GM06990 (cell line): ENCODE data around the gene OGFOD1.

Source experiments
- DNase-seq: peaks from one replicate; pipeline ENCODE4 v3.0.0-alpha.2; 2011; ENCODE audit not compliant: insufficient read length; ENCODE audit errors: extremely low read depth
- H3K27me3 ChIP-seq: replicated peaks from 2 replicates; pipeline ENCODE4 v1.6.0; 2011; ENCODE audit warnings: low read length; ENCODE audit not compliant: control insufficient read depth, insufficient read depth
- H3K36me3 ChIP-seq: 2 replicates; pipeline ENCODE4 v1.5.1; 2011; ENCODE audit warnings: low read length; ENCODE audit not compliant: control insufficient read depth, insufficient read depth
- H3K4me3 ChIP-seq: replicated peaks from 2 replicates; pipeline ENCODE4 v1.5.1; 2011; ENCODE audit warnings: low read depth, mild to moderate bottlenecking, control low read depth, low read length
- CTCF ChIP-seq: IDR thresholded peaks from 2 replicates; pipeline ENCODE4 v1.5.1; 2011; ENCODE audit warnings: low read length, control low read depth, mild to moderate bottlenecking, inconsistent platforms; ENCODE audit not compliant: insufficient read depth, poor library complexity, severe bottlenecking

OGFOD1 gene

GRCh38 chr16:56466344-56466743 is 15.0 kb downstream of the OGFOD1 start:
- peaks cover 17% of the 10 kb centered on the region for H3K36me3 ChIP-seq
- DNase-seq, result no peak
- no peak for TF ChIP-seq CTCF

DNA sequence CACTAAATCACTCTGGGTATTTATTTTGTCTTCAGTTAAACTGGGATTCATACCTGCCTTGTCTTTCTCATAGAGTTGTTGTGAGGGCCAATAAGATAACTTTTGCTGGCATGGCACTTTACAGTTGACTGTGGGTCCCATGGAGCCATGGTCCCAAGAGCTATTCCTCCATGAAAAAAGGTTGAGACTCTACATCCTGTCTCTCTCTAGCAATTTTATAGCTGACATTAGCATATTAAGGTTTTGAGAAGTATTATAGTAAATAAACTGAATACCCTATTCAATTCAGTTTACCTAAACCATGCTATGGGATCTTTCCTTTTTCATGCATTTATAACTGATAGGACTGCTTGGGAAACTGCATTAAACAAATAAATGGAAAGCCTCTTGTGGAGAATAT is 17.4 kb downstream of the OGFOD1 start:
- H3K4me3 ChIP-seq, result no peak overlapping the region
- TF ChIP-seq CTCF, result no peak
- H3K27me3 ChIP-seq, result no peaks in the 10 kb centered on the region
- H3K36me3 ChIP-seq, result peaks cover 22% of the 10 kb centered on the region
- no peak for DNase-seq

More at GRCh38 chr16:56466344-56466743, 15.0 kb downstream of the OGFOD1 start:
- Histone ChIP-seq H3K27me3 (no peaks in the 10 kb centered on the region), H3K4me3 (no peak overlapping the region)

- H3K27me3 ChIP-seq, result no peaks in the 10 kb centered on the region
- H3K36me3 ChIP-seq, result peaks cover 25% of the 10 kb centered on the region
- TF ChIP-seq CTCF, result no peak
- H3K4me3 ChIP-seq, result no peak overlapping the region
- DNase-seq, result no peak
Observed at GRCh38 chr16:56469748-56470147, 18.4 kb downstream of the OGFOD1 start.

DNA sequence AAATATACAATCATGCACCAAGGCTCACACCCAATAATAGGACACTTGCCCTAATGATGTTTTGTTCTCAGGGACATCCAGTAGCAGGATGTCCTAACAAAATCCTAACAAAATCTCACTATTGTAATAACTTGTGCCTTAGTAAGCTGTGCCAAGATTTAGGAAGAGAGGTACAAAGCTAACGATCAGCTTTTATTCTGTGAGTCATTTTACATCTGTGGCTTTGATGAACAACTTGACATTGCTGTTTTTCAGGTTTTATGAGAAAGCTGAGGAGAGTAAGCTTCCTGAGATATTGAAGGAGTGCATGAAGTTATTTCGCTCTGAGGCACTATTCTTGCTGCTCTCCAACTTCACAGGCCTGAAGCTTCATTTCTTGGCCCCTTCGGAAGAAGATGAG is 18.9 kb downstream of the OGFOD1 start:
- H3K4me3 ChIP-seq, result no peak overlapping the region
- no peak for DNase-seq
- TF ChIP-seq CTCF, result no peak
- no peaks in the 10 kb centered on the region for H3K27me3 ChIP-seq
- peaks cover 27% of the 10 kb centered on the region for H3K36me3 ChIP-seq

- TF ChIP-seq CTCF, result no peak
- Histone ChIP-seq H3K27me3 (no peaks in the 10 kb centered on the region), H3K36me3 (peaks cover 27% of the 10 kb centered on the region), H3K4me3 (no peak overlapping the region)
- no peak for DNase-seq
Observed at GRCh38 chr16:56470666-56471065, 19.3 kb downstream of the OGFOD1 start.

DNA sequence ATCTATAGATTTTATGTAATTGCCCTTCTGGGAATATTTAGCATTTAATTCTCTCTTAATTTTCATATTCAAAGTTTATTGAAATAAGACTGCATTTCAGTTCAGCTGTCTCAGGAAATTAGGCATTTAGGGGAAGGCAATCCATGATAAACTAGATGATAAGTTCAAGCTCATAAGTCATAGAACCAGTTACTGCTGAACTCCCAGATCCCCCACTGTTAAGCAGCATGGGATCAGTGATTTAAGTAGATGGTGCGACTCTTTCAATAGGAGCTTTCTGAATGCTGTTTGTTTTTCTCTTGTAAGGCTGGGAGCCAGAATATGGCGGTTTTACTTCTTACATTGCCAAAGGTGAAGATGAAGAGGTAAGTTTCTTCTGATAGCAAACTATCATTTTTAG is 23.8 kb downstream of the OGFOD1 start:
- TF ChIP-seq CTCF, result no peak
- DNase-seq, result no peak
- Histone ChIP-seq H3K27me3 (no peaks in the 10 kb centered on the region), H3K4me3 (no peak overlapping the region), H3K36me3 (peaks cover 23% of the 10 kb centered on the region)
